ENCODE measurements around the gene NRXN3. TPM values are rescaled to one million over a fixed set of nuclear protein-coding genes. Genes with fewer than 3 reads are reported as not detected.

The NRXN3 gene
- total RNA-seq, 4 donors from 2014 or later: 4.1 to 11.9 (median 5.8) TPM

- no peak overlapping the region for H3K4me3 ChIP-seq
- no peaks in the 10 kb centered on the region for H3K9me3 ChIP-seq
- 73 to 79% methylated on average over 7 of the region's 7 CpGs for WGBS, 2 donors (ENCODE audit: low coverage in 1 of 2)
- H3K27me3 ChIP-seq: no peaks in the 10 kb centered on the region
- H3K4me1 ChIP-seq: no peaks in the 10 kb centered on the region
- intact Hi-C loops (cut with DNase I; ENCODE audit: low total_unique reads): no loop called here
- H3K27ac ChIP-seq: no peak overlapping the region
- in situ Hi-C loops (cut with MboI; ENCODE audit: low pct_ligation_motif_present in 1 of 4, low pct_unique_long_range_greater_than_20kb in 1 of 4, low sequenced_read_pairs in 3 of 4): no loop called here
- no peak for TF ChIP-seq POLR2AphosphoS5 (IDR thresholded peaks at IDR 0.05)
- H3K36me3 ChIP-seq: no peaks in the 10 kb centered on the region
- no peak for DNase-seq
Observed at GRCh38 chr14:79656496-79656895, 1486.3 kb downstream of the NRXN3 start.

- 66 to 67% methylated on average over 5 of the region's 5 CpGs for WGBS, 2 donors (ENCODE audit: low coverage in 1 of 2)
- no peak overlapping the region for H3K4me3 ChIP-seq
- intact Hi-C loops (cut with DNase I; ENCODE audit: low total_unique reads) (no loop called here), in situ Hi-C loops (cut with MboI; ENCODE audit: low pct_ligation_motif_present in 1 of 4, low pct_unique_long_range_greater_than_20kb in 1 of 4, low sequenced_read_pairs in 3 of 4) (no loop called here)
- no peaks in the 10 kb centered on the region for H3K9me3 ChIP-seq
- no peaks in the 10 kb centered on the region for H3K36me3 ChIP-seq
- DNase-seq: no peak
- no peaks in the 10 kb centered on the region for H3K27me3 ChIP-seq
- TF ChIP-seq POLR2AphosphoS5 (IDR thresholded peaks at IDR 0.05) (no peak), EP300 (IDR thresholded peaks at IDR 0.05; ENCODE audit: low read depth) (no peak)
- no peak overlapping the region for H3K27ac ChIP-seq
- no peaks in the 10 kb centered on the region for H3K4me1 ChIP-seq
Observed at GRCh38 chr14:79658221-79658620, 1488.0 kb downstream of the NRXN3 start.

- WGBS, 2 donors (ENCODE audit: low coverage in 1 of 2): 83 to 87% methylated on average over 4 of the region's 4 CpGs
- intact Hi-C loops (cut with DNase I; ENCODE audit: low total_unique reads): no loop called here
- Histone ChIP-seq H3K9me3 (no peaks in the 10 kb centered on the region), H3K27me3 (no peaks in the 10 kb centered on the region), H3K4me1 (no peaks in the 10 kb centered on the region), H3K4me3 (no peak overlapping the region), H3K36me3 (no peaks in the 10 kb centered on the region), H3K27ac (no peak overlapping the region)
- in situ Hi-C loops (cut with MboI; ENCODE audit: low pct_ligation_motif_present in 1 of 4, low pct_unique_long_range_greater_than_20kb in 1 of 4, low sequenced_read_pairs in 3 of 4): no loop called here
- no peak for DNase-seq
- no peak for TF ChIP-seq POLR2AphosphoS5 (IDR thresholded peaks at IDR 0.05)
- TF ChIP-seq EP300 (IDR thresholded peaks at IDR 0.05; ENCODE audit: low read depth): no peak
- TF ChIP-seq POLR2A (IDR thresholded peaks at IDR 0.05): no peak
- TF ChIP-seq CTCF (IDR thresholded peaks at IDR 0.05): no peak
Observed at GRCh38 chr14:79658769-79659168, 1488.6 kb downstream of the NRXN3 start.

GRCh38 chr14:79660053-79660939 is 1490.1 kb downstream of the NRXN3 start:
- Histone ChIP-seq H3K27ac (no peak overlapping the region), H3K36me3 (no peaks in the 10 kb centered on the region), H3K27me3 (no peaks in the 10 kb centered on the region), H3K4me3 (no peak overlapping the region), H3K4me1 (no peaks in the 10 kb centered on the region), H3K9me3 (no peaks in the 10 kb centered on the region)
- no peak for DNase-seq
- in situ Hi-C loops (cut with MboI; ENCODE audit: low pct_ligation_motif_present in 1 of 4, low pct_unique_long_range_greater_than_20kb in 1 of 4, low sequenced_read_pairs in 3 of 4): no loop called here
- WGBS, 2 donors (ENCODE audit: low coverage in 1 of 2): 78 to 83% methylated on average over 5 to 7 of the region's 7 CpGs
- intact Hi-C loops (cut with DNase I; ENCODE audit: low total_unique reads): loop anchor here (5.0 kb wide), 1 partner anchor 1748 kb away; no protein-coding TSS in a partner anchor
- TF ChIP-seq EP300 (IDR thresholded peaks at IDR 0.05; ENCODE audit: low read depth) (no peak), POLR2A (IDR thresholded peaks at IDR 0.05) (no peak), CTCF (IDR thresholded peaks at IDR 0.05) (no peak), POLR2AphosphoS5 (IDR thresholded peaks at IDR 0.05) (no peak)

- no peak overlapping the region for H3K27ac ChIP-seq
- intact Hi-C loops (cut with DNase I; ENCODE audit: low total_unique reads): loop anchor here (5.0 kb wide), 1 partner anchor 1749 kb away; no protein-coding TSS in a partner anchor
- H3K4me1 ChIP-seq: no peaks in the 10 kb centered on the region
- TF ChIP-seq POLR2A (IDR thresholded peaks at IDR 0.05) (no peak), POLR2AphosphoS5 (IDR thresholded peaks at IDR 0.05) (no peak), EP300 (IDR thresholded peaks at IDR 0.05; ENCODE audit: low read depth) (no peak), CTCF (IDR thresholded peaks at IDR 0.05) (no peak)
- no peaks in the 10 kb centered on the region for H3K36me3 ChIP-seq
- H3K9me3 ChIP-seq: no peaks in the 10 kb centered on the region
- H3K27me3 ChIP-seq: no peaks in the 10 kb centered on the region
- 30 to 34% methylated on average over 3 to 4 of the region's 4 CpGs for WGBS, 2 donors (ENCODE audit: low coverage in 1 of 2)
- in situ Hi-C loops (cut with MboI; ENCODE audit: low pct_ligation_motif_present in 1 of 4, low pct_unique_long_range_greater_than_20kb in 1 of 4, low sequenced_read_pairs in 3 of 4): no loop called here
- DNase-seq: no peak
- no peak overlapping the region for H3K4me3 ChIP-seq
Observed at GRCh38 chr14:79661752-79662151, 1491.6 kb downstream of the NRXN3 start.
